HG03095 (cell line): ENCODE measurements around the gene CYB5D1.
"Not testable (repeated sequence)": the region's sequence is repeated elsewhere in the genome, so short reads cannot be mapped to it uniquely, and the experiment has no call there.

Experiments used
- ATAC-seq: cut with Tn5 transposase; IDR thresholded peaks from one replicate; pipeline ENCODE4 v1.9.1; 2021; ENCODE audit warnings: moderate library complexity; ENCODE audit not compliant: unreplicated experiment

The CYB5D1 gene

GRCh38 chr17:7856011-7856810 lies 1.6 kb upstream of the CYB5D1 start:
- no peak for ATAC-seq

- peak; percentile 69 for ATAC-seq
Observed at GRCh38 chr17:7856811-7857712, 741 bp upstream of the CYB5D1 start, which contains the start of gene NAA38. Gene NAA38 (minus strand): TSS chr17:7857559. CDS start chr17:7857463, 96 bp downstream.

- no peak for ATAC-seq
Observed at GRCh38 chr17:7858522-7858810, 663 bp downstream of the CYB5D1 start.

- no peak for ATAC-seq
Observed at GRCh38 chr17:7859028-7859427, 1.2 kb downstream of the CYB5D1 start.

GRCh38 chr17:7862692-7863437 lies 5.1 kb downstream of the CYB5D1 start:
- no peak for ATAC-seq

- not testable (repeated sequence) for ATAC-seq
Observed at GRCh38 chr17:7864384-7864783, 6.6 kb downstream of the CYB5D1 start.

GRCh38 chr17:7864995-7865650 lies 7.3 kb downstream of the CYB5D1 start:
- no peak for ATAC-seq

GRCh38 chr17:7867881-7868329 lies 10.1 kb downstream of the CYB5D1 start:
- no peak for ATAC-seq

GRCh38 chr17:7873051-7873450 lies 15.2 kb downstream of the CYB5D1 start:
- no peak for ATAC-seq

GRCh38 chr17:7875804-7876370 lies 18.1 kb downstream of the CYB5D1 start:
- ATAC-seq, result no peak

GRCh38 chr17:7878234-7878633 lies 20.4 kb downstream of the CYB5D1 start:
- no peak for ATAC-seq

- no peak for ATAC-seq
Observed at GRCh38 chr17:7880076-7880868, 22.5 kb downstream of the CYB5D1 start.

- no peak for ATAC-seq
Observed at GRCh38 chr17:7881276-7882054, 23.7 kb downstream of the CYB5D1 start.

GRCh38 chr17:7882068-7882467 lies 24.3 kb downstream of the CYB5D1 start:
- no peak for ATAC-seq

GRCh38 chr17:7882629-7883028 lies 24.8 kb downstream of the CYB5D1 start:
- no peak for ATAC-seq

GRCh38 chr17:7883781-7884386 lies 26.1 kb downstream of the CYB5D1 start:
- ATAC-seq, result no peak

- no peak for ATAC-seq
Observed at GRCh38 chr17:7884581-7885366, 27.0 kb downstream of the CYB5D1 start.
